Activated CD4-positive, alpha-beta T cell treated with anti-CD3 and anti-CD28 coated beads, Interleukin-2, Interleukin-6, amounts not matched to agents 100 ng/mL and 50 ng/mL, durations not matched to agents 16 hours and 8 hours (primary cell): ENCODE measurements around the gene POLD3.
"Not testable (repeated sequence)": the region's sequence is repeated elsewhere in the genome, so short reads cannot be mapped to it uniquely, and the experiment has no call there.

Source experiments
- DNase-seq: peaks from one replicate; pipeline ENCODE4 v3.0.0-alpha.2; 2020

POLD3 gene

GRCh38 chr11:74639533-74639932 lies 47.2 kb downstream of the POLD3 start:
- no peak for DNase-seq

GRCh38 chr11:74641289-74641688 lies 48.9 kb downstream of the POLD3 start:
- no peak for DNase-seq

DNA sequence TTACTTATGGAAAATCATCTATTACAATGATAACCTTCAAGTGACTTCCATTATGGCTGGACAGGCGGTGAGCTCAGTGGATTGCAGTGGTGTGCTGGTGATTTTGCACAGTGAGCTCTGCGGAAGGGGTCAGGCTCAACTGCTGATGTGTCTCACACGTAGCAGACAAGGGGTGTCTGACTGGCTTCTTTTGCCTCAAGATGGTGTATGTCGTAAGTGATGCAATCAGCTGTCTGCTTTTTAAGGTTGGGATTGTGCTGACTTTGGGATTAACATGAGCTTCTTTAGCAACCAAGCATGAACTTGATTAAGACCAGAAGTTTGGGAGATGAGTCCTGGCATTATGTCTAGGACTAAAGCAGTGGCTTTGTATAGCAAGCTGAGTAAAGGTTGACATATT lies 49.5 kb downstream of the POLD3 start:
- no peak for DNase-seq

- no peak for DNase-seq
Observed at GRCh38 chr11:74642912-74643311, 50.5 kb downstream of the POLD3 start.

- no peak for DNase-seq
Observed at GRCh38 chr11:74644081-74644480, 51.7 kb downstream of the POLD3 start.

- DNase-seq = no peak
Observed at GRCh38 chr11:74646215-74646614, 53.8 kb downstream of the POLD3 start.

- no peak for DNase-seq
Observed at GRCh38 chr11:74646954-74647353, 54.6 kb downstream of the POLD3 start.

GRCh38 chr11:74647404-74647803 lies 55.0 kb downstream of the POLD3 start:
- no peak for DNase-seq

GRCh38 chr11:74647831-74648230 lies 55.4 kb downstream of the POLD3 start:
- DNase-seq = no peak

DNA sequence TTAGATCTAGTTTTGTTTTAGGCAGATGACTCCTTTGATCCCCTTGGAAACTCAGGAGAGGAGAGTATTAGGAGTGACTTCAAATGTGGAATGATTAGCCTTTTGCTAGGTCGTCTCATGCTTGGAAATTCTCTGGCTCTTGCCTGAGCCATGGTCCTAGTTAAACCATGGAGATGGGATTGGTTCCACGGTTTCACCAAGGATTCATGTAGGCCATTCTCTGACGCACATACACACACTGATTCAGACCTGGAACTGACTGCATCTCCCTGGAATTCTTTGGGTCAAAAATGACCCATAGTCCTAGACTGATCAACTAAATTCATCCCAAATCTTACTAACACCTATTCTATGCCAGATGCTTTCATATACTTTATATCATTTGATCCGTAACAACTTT lies 56.5 kb downstream of the POLD3 start:
- no peak for DNase-seq

DNA sequence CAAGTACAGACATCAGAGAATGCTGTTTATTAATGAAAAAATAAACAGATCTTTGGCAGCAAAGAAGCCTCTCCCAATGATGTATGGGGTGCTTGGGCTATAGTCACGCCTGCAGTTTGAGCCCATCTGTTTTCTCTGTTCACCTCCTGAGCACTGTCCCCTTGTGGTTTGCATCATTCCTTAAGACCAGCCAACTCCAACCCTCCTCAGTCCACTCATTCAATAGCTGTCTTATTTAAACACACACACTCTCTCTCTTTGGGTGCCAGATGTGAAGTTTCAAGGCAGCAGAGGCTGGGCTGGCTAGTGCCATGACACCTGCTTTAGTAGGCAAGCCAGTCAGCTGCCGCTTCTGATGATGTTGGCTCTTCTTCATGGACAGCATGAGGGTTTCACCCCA lies 58.1 kb downstream of the POLD3 start:
- DNase-seq = no peak

DNA sequence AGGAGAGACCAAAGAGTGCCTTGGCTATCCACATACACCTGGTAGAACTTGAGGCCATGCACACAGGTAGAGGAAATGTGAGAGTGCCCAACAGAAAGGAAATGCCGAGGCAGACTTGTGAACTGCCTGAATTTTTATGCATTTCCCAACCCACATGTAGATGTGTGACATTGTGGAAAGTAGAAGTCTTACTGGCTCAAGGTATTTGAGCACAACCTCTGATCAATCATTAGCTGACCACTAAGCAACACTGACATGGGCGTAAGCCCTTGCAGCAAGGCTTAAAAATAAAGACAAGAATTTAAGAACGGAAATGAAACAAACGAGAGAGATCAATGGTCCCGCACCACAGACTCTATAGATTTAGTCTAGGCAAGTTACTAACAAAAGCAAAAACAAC lies 62.6 kb downstream of the POLD3 start:
- DNase-seq = no peak

DNA sequence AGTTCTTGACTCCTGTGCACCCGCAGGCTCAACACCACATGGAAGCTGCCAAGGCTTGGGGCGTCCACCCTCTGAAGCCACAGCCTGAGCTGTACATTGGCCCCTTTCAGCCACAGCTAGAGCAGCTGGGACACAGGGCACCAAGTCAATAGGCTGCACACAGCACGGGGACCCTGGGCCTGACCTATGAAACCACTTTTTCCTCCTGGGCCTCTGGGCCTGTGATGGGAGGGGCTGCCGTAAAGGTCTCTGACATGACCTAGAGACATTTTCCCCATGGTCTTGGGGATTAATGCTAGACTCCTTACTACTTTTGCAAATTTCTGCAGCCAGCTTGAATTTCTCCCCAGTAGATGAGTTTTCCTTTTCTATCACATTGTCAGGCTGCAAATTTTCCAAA lies 66.7 kb downstream of the POLD3 start:
- DNase-seq = not testable (repeated sequence)

DNA sequence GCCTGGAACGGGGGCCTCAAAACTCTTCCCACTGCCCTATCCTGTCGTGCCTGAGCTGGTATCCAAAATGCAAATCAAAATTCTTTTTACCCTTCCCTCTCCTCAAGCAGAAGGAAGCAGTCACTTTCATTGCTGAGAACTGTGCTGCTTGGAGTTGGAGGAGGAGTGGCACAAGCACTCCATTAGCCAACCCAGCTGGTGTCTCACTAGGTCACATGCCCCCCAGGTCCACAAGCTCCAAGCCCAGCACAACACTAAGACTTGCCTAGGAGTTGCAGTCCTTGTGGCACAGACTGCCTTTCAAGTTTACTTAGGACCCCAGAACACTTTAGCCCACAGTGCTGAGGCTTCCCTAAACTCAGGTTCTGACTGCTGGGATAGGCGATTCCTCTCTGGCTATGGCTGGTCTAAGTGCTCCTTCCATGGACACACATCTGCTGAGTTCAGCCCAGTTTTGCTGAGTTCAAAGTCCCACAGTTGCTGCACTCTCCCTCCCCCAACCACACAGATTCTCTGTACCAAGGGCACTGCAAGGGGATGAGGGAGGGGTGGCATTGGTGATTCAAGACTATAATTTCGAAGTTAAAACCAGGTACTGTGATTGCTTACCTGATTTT lies 70.2 kb downstream of the POLD3 start:
- DNase-seq = no peak

DNA sequence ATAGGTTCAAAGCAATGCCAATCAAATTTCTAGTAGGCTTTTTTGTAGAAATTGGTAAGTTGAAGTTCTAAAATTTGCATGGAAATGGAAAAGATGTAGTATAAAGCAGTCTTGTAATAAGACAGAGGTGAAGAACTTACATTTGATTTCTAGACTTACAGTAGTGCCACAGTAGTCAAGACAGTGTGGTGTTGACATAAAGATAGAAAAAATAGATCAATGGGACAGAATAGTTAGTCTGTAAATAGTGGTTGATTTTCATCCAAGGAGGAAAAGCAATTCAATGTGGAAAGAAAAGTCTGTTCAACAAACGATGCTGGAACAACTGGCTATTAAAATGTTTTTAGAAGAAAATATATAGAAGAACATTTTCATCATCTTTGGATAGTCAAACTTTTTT lies 70.9 kb downstream of the POLD3 start:
- no peak for DNase-seq

- no peak for DNase-seq
Observed at GRCh38 chr11:74669211-74670160, 77.1 kb downstream of the POLD3 start.

DNA sequence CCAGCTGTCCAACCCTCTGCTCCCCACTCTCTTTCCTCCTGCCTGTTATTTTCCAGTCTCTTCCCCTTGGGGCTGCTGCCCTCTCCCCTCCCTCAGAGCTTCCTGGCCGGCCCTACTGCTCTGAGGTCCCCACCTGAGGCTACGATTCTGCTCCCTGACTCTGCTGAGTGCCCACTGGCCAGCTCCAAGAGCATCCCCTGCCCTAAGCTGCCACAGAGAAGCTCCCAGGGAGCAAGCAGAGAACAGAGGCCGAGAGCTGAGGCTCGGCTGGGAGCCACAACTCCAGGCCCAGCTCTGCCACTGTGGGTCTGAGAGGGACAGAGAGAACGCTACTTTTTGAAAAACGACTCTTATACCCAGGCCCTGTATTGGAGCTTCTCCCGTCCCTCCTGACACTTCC lies 77.8 kb downstream of the POLD3 start:
- no peak for DNase-seq

DNA sequence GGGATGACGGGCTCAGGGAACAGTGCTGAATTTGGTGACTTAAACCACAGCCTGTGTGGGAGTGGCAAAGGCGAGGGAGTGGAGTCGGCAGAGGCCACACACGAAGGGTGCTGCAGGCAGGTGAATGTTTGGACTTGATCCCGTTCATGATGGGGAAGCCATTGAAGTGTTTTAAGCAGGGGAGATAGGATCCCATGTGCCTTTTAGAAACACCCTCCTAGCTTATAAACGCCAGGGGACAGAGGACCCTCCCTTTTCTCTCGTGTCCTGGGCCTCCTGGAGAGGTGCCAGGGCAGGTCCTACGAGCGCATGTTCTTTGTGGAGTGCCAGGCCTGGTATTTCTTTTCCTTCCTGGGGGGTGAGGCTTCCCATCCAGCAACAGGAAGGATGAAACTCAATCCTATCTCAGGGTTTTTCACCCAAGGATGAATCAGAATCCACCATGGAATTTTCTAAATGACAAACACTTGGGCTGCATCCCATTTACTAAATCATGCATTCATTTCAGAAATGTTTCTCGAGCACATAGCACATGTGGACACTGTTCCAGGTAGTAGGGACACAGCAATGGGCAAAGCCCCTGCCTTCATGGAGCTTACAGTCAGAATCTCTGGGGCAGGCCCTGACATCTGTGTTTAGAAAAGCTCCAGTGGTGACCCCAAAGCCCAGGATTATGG lies 79.3 kb downstream of the POLD3 start:
- DNase-seq = no peak

DNA sequence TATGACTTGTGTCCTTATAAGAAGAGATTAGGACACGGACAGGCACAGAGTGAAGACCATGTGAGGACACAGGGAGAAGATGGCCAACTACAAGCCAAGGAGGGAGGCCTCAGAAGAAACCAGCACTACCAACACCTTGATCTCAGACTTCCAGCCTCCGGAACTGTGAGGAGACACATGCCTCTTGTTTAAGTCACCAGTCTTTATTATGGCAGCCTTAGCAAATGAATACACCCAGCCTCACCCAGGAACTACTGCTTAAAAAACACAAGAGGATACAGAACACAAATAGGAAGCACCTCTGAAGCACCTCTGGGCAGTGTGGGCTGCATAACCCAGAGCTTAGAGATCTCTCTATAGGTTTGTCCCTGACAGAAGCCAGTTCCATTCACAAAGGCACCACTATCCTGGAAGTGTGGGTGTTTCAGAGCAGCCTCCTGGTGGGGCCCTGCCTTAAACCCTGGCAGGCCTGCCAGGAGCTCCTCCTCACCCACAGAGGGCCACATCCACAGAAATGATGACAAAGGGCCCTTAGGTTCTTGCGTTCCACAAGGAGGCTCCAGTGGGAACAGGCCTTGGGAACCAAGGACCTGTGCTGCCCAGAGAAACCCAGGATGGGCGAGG lies 80.1 kb downstream of the POLD3 start:
- DNase-seq = no peak

GRCh38 chr11:74672956-74673692 lies 80.7 kb downstream of the POLD3 start:
- no peak for DNase-seq

- no peak for DNase-seq
Observed at GRCh38 chr11:74673693-74674360, 81.4 kb downstream of the POLD3 start.

GRCh38 chr11:74675761-74676160 lies 83.4 kb downstream of the POLD3 start:
- DNase-seq = no peak
